GM13977 (cell line): Measurements from ENCODE around the gene ADAD2.

Source experiments
- DNase-seq: peaks from one replicate; pipeline ENCODE4 v3.0.0; 2012; ENCODE audit warnings: low spot score
- in situ Hi-C: fragments of 300-500 bp; cut with MboI; formaldehyde crosslinking; loops from one replicate; pipeline ENCODE4 v1.12.0; 2022; ENCODE audit warnings: low sequenced_read_pairs, low pct_unique_long_range_greater_than_20kb, mixed read lengths, inconsistent platforms; ENCODE audit not compliant: unreplicated experiment
- TF ChIP-seq, protein P1 (sequence below): IDR thresholded peaks from 2 replicates; pipeline ENCODE4 v1.5.1; 2012; ENCODE audit warnings: mild to moderate bottlenecking, control low read depth; ENCODE audit not compliant: insufficient read depth; ENCODE audit errors: extremely low read depth, missing control alignments

ADAD2 gene

DNA sequence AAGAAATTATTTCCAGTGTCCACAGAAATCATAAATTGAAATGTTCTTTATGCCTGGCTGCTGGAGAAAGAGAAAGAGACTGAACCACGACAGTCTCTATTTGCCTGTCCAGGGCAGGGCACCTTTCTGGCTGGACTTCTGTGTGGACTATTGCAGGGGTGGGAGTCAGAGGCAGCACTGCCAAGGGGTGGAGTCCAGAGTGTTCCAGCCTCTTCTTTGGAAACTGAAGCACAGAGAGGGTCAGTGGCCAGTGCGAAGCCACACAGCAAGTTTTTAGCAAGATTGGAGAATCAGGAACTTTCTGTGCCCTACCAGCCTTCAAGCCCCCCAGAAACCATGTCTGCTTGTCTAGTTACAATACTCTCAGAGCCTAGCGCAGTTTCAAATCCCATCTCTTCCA, 33.6 kb downstream of the ADAD2 start:
- TF ChIP-seq, protein P1, sequence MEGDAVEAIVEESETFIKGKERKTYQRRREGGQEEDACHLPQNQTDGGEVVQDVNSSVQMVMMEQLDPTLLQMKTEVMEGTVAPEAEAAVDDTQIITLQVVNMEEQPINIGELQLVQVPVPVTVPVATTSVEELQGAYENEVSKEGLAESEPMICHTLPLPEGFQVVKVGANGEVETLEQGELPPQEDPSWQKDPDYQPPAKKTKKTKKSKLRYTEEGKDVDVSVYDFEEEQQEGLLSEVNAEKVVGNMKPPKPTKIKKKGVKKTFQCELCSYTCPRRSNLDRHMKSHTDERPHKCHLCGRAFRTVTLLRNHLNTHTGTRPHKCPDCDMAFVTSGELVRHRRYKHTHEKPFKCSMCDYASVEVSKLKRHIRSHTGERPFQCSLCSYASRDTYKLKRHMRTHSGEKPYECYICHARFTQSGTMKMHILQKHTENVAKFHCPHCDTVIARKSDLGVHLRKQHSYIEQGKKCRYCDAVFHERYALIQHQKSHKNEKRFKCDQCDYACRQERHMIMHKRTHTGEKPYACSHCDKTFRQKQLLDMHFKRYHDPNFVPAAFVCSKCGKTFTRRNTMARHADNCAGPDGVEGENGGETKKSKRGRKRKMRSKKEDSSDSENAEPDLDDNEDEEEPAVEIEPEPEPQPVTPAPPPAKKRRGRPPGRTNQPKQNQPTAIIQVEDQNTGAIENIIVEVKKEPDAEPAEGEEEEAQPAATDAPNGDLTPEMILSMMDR, result no peak
- in situ Hi-C loops, result no loop called here
- DNase-seq, result no peak

DNA sequence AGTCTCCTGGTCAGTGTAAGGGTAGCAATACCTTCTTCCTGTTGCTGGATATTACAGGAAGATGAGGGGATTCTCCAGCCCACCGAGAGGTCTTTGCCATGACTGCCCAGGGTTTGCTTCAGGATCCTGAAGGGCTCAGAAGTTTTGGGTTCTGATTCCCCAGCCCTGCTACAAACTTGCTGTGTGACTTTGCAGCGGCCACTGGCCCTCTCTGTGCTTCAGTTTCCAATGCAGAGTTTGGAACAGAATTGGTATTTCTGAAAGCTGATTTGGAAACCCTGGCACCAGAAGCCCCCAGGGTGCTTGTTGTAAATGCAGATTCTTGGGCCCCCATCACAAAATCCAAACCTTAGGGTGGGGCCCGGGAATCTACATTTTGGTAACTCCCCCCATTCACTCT, 34.2 kb downstream of the ADAD2 start:
- no peak for DNase-seq
- in situ Hi-C loops, result no loop called here
- TF ChIP-seq, protein P1, result no peak

- TF ChIP-seq, protein P1, result no peak
- in situ Hi-C loops, result no loop called here
Observed at GRCh38 chr16:84225571-84225970, 34.6 kb downstream of the ADAD2 start.

DNA sequence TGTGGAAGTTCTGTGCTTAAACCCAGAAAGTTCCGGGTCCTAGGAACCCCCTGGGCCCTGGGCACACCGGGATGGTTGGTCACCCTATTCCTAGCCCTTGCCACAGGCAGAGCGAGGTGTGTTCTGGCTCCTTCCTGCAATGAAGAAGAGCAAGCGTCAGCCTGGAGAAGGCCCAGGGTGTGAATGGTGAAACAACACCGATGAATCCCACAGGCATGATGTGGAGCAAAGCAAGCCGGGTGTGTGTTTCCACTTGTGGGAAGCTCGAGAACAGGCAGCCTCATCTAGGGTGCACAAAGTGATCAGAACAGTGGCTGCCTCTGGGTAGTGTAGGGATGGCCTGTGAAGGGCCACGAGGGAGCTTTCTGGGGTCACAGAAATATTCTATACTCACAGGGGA, 35.1 kb downstream of the ADAD2 start:
- in situ Hi-C loops, result no loop called here
- TF ChIP-seq, protein P1, result no peak
- no peak for DNase-seq

More at GRCh38 chr16:84225571-84225970, 34.6 kb downstream of the ADAD2 start:
- no peak for DNase-seq

DNA sequence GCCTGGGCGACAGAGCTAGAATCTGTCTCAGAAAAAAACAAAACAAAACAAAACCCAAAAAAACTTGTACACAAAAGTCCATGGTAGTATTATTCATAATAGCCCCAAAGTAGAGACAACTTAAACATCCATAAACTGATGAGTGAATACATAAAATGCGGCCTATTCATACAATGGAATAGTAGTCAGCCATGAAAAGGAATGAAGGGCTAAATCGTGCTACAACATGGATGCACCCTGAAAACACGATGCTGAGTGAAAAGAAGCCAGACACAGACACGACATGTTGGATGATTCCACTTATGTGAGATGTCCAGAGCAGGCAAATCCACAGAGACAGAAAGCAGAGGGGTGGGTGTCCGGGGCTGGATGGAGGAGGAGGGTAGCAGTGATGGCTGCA, 36.6 kb downstream of the ADAD2 start:
- TF ChIP-seq, protein P1, result no peak
- DNase-seq, result no peak
- in situ Hi-C loops, result no loop called here

- no peak for DNase-seq
- in situ Hi-C loops, result no loop called here
- TF ChIP-seq, protein P1, result no peak
Observed at GRCh38 chr16:84228256-84228838, 37.4 kb downstream of the ADAD2 start.

- no peak for DNase-seq
- TF ChIP-seq, protein P1, result no peak
- in situ Hi-C loops, result no loop called here
Observed at GRCh38 chr16:84229471-84229870, 38.5 kb downstream of the ADAD2 start.
